GM12891 (cell line): Measurements from ENCODE around the gene SPTLC1.
"Not testable (repeated sequence)": the region's sequence is repeated elsewhere in the genome, so short reads cannot be mapped to it uniquely, and the experiment has no call there.

Source experiments
- PAX5 ChIP-seq: IDR thresholded peaks from 2 replicates; pipeline ENCODE4 v1.6.1; 2011; ENCODE audit warnings: low read length, moderate library complexity, mild to moderate bottlenecking; ENCODE audit not compliant: insufficient read depth, severe bottlenecking
- POLR2A ChIP-seq: IDR thresholded peaks from 2 replicates; pipeline ENCODE4 v1.6.1; 2011; ENCODE audit warnings: low read depth, low read length, control low read depth
- POLR2AphosphoS5 ChIP-seq: IDR thresholded peaks from 2 replicates; pipeline ENCODE4 v1.6.1; 2011; ENCODE audit warnings: low read depth, low read length, control low read depth
- POU2F2 ChIP-seq: IDR thresholded peaks from 2 replicates; pipeline ENCODE4 v1.6.1; 2011; ENCODE audit warnings: low read depth, mild to moderate bottlenecking, control low read depth, low read length, moderate library complexity
- SPI1 ChIP-seq: IDR thresholded peaks from 2 replicates; pipeline ENCODE4 v1.6.1; 2011; ENCODE audit warnings: low read depth, low read length, control low read depth
- TAF1 ChIP-seq: IDR thresholded peaks from 2 replicates; pipeline ENCODE4 v1.6.1; 2011; ENCODE audit warnings: low read depth, low read length, control low read depth

GRCh38 chr9:92153466-92154415, 38.5 kb upstream of the SPTLC1 start:
- TF ChIP-seq SPI1, POLR2A, POLR2AphosphoS5, POU2F2, TAF1, PAX5: not testable (repeated sequence)
